HepG2 (cell line): ENCODE data around the gene ABCC12. TPM values are rescaled to one million over a fixed set of nuclear protein-coding genes. Genes with fewer than 3 reads are reported as not detected.

ENCODE experiments used
- CCDC6 ChIP-seq: sonication (generic); formaldehyde crosslinking; IDR thresholded peaks from 2 replicates; pipeline ENCODE4 v1.8.1; 2022; ENCODE audit warnings: mild to moderate bottlenecking, missing genetic modification reagents, moderate library complexity
- DPF2 ChIP-seq: sonication (generic); formaldehyde crosslinking; IDR thresholded peaks from 2 replicates; pipeline ENCODE4 v1.4.0; 2020; ENCODE audit warnings: mild to moderate bottlenecking, low read depth, missing genetic modification reagents, borderline replicate concordance
- GABPB1 ChIP-seq: IDR thresholded peaks from 2 replicates; pipeline ENCODE4 v1.6.1; 2016; ENCODE audit warnings: mild to moderate bottlenecking, missing genetic modification reagents, moderate library complexity, missing compliant biosample characterization
- GATAD1 ChIP-seq: IDR thresholded peaks from 2 replicates; pipeline ENCODE4 v1.6.1; 2016; ENCODE audit warnings: missing genetic modification reagents, missing compliant biosample characterization
- HNRNPUL1 ChIP-seq: fragments of 200-400 bp; formaldehyde crosslinking; IDR thresholded peaks from 2 replicates; pipeline ENCODE4 v1.6.1; 2017; ENCODE audit warnings: low read depth, mild to moderate bottlenecking, low read length, moderate library complexity
- MED1 ChIP-seq: sonication (generic); formaldehyde crosslinking; IDR thresholded peaks from 2 replicates; pipeline ENCODE4 v1.4.0; 2020; ENCODE audit warnings: missing genetic modification reagents
- MEIS1 ChIP-seq: sonication (generic); formaldehyde crosslinking; IDR thresholded peaks from 2 replicates; pipeline ENCODE4 v1.9.0; 2021; ENCODE audit warnings: mild to moderate bottlenecking, missing genetic modification reagents, moderate library complexity, borderline replicate concordance
- MIER3 ChIP-seq: IDR thresholded peaks from 2 replicates; pipeline ENCODE4 v1.6.1; 2016; ENCODE audit warnings: missing compliant biosample characterization, borderline replicate concordance
- MIXL1 ChIP-seq: IDR thresholded peaks from 2 replicates; pipeline ENCODE4 v1.6.1; 2016
- POLR2G ChIP-seq: fragments of 200-400 bp; formaldehyde crosslinking; IDR thresholded peaks from 2 replicates; pipeline ENCODE4 v1.6.1; 2018; ENCODE audit warnings: mild to moderate bottlenecking, low read depth, low read length, moderate library complexity
- RARG ChIP-seq: sonication (generic); formaldehyde crosslinking; IDR thresholded peaks from 2 replicates; pipeline ENCODE4 v1.4.0; 2020; ENCODE audit warnings: low read depth, mild to moderate bottlenecking, missing genetic modification reagents
- REPIN1 ChIP-seq: sonication (generic); formaldehyde crosslinking; IDR thresholded peaks from 2 replicates; pipeline ENCODE4 v1.8.0; 2022; ENCODE audit warnings: missing genetic modification reagents, low read depth, mild to moderate bottlenecking, borderline replicate concordance
- SAFB2 ChIP-seq: sonication (generic); formaldehyde crosslinking; IDR thresholded peaks from 2 replicates; pipeline ENCODE4 v1.5.1; 2020; ENCODE audit warnings: missing genetic modification reagents, low read depth, mild to moderate bottlenecking, borderline replicate concordance
- SALL1 ChIP-seq: sonication (generic); formaldehyde crosslinking; IDR thresholded peaks from 2 replicates; pipeline ENCODE4 v1.8.0; 2022; ENCODE audit warnings: mild to moderate bottlenecking, missing genetic modification reagents
- SALL2 ChIP-seq: sonication (generic); formaldehyde crosslinking; IDR thresholded peaks from 2 replicates; pipeline ENCODE4 v1.8.1; 2023; ENCODE audit warnings: mild to moderate bottlenecking, missing genetic modification reagents, inconsistent platforms
- SKIL ChIP-seq: sonication (generic); formaldehyde crosslinking; IDR thresholded peaks from 2 replicates; pipeline ENCODE4 v1.8.0; 2022; ENCODE audit warnings: missing genetic modification reagents, mild to moderate bottlenecking, moderate library complexity, borderline replicate concordance
- SP2 ChIP-seq: sonication (generic); formaldehyde crosslinking; IDR thresholded peaks from 2 replicates; pipeline ENCODE4 v1.5.1; 2020; ENCODE audit warnings: mild to moderate bottlenecking, missing genetic modification reagents
- STAG1 ChIP-seq: sonication (generic); formaldehyde crosslinking; IDR thresholded peaks from 2 replicates; pipeline ENCODE4 v1.4.0; 2020; ENCODE audit warnings: missing genetic modification reagents
- TOPORS ChIP-seq: sonication (generic); formaldehyde crosslinking; IDR thresholded peaks from 2 replicates; pipeline ENCODE4 v1.8.0; 2023; ENCODE audit warnings: mild to moderate bottlenecking, missing genetic modification reagents
- XBP1 ChIP-seq: sonication (generic); formaldehyde crosslinking; IDR thresholded peaks from 2 replicates; pipeline ENCODE4 v1.5.0; 2020; ENCODE audit warnings: missing genetic modification reagents
- ZNF547 ChIP-seq: sonication (generic); formaldehyde crosslinking; IDR thresholded peaks from 2 replicates; pipeline ENCODE4 v1.5.1; 2020; ENCODE audit warnings: mild to moderate bottlenecking, missing genetic modification reagents
- ZNF563 ChIP-seq: sonication (generic); formaldehyde crosslinking; IDR thresholded peaks from 2 replicates; pipeline ENCODE4 v1.8.0; 2022; ENCODE audit warnings: mild to moderate bottlenecking, moderate library complexity, missing genetic modification reagents
- ZNF674 ChIP-seq: sonication (generic); formaldehyde crosslinking; IDR thresholded peaks from 2 replicates; pipeline ENCODE4 v1.5.0; 2020; ENCODE audit warnings: low read depth, mild to moderate bottlenecking, missing genetic modification reagents
- ZNF784 ChIP-seq: sonication (generic); formaldehyde crosslinking; IDR thresholded peaks from 2 replicates; pipeline ENCODE4 v1.5.1; 2020; ENCODE audit warnings: missing genetic modification reagents, mild to moderate bottlenecking, borderline replicate concordance
- ZSCAN22 ChIP-seq: sonication (generic); formaldehyde crosslinking; IDR thresholded peaks from 2 replicates; pipeline ENCODE4 v1.4.0; 2020; ENCODE audit warnings: mild to moderate bottlenecking, missing genetic modification reagents
- ZZZ3 ChIP-seq: sonication (generic); formaldehyde crosslinking; IDR thresholded peaks from 2 replicates; pipeline ENCODE4 v1.4.0; 2020; ENCODE audit warnings: missing genetic modification reagents, mild to moderate bottlenecking, borderline replicate concordance
- polyA plus RNA-seq, 8 experiments: library from polyadenylated mRNA; depleted of rRNA in 3 of 8; stranded (reverse) in 7 of 8; unstranded in 1 of 8; fragments of >200 nt; fragmentation: Illumina TruSeq in 4 of 8; extraction: Trizol in 4 of 8; gene quantifications; 2 replicates each; pipeline versions ENCODE4 v1.2.1 to v1.2.3, GENCODE V29; 2011 to 2016; ENCODE audit warnings: low read depth in 4 of 8, missing spikeins in 1 of 8, mixed read lengths in 1 of 8; ENCODE audit not compliant: insufficient read depth in 1 of 8
- total RNA-seq, 5 experiments: library from RNA; depleted of rRNA; stranded (reverse); fragments of >200 nt; fragmentation: Illumina TruSeq; extraction: Trizol; gene quantifications; 2 replicates each; pipeline ENCODE4 v1.2.3, GENCODE V29; 2016; ENCODE audit warnings: low read depth in 1 of 5
- TF ChIP-seq, protein P1 (sequence below): sonication (generic); formaldehyde crosslinking; IDR thresholded peaks from 2 replicates; pipeline ENCODE4 v1.4.0; 2020; ENCODE audit warnings: missing genetic modification reagents

Gene ABCC12
- total and polyA plus RNA-seq, 2 of the 13 experiments (the other 11 are each of a cell fraction or from before 2014, with no cell fraction given) = not detected

DNA sequence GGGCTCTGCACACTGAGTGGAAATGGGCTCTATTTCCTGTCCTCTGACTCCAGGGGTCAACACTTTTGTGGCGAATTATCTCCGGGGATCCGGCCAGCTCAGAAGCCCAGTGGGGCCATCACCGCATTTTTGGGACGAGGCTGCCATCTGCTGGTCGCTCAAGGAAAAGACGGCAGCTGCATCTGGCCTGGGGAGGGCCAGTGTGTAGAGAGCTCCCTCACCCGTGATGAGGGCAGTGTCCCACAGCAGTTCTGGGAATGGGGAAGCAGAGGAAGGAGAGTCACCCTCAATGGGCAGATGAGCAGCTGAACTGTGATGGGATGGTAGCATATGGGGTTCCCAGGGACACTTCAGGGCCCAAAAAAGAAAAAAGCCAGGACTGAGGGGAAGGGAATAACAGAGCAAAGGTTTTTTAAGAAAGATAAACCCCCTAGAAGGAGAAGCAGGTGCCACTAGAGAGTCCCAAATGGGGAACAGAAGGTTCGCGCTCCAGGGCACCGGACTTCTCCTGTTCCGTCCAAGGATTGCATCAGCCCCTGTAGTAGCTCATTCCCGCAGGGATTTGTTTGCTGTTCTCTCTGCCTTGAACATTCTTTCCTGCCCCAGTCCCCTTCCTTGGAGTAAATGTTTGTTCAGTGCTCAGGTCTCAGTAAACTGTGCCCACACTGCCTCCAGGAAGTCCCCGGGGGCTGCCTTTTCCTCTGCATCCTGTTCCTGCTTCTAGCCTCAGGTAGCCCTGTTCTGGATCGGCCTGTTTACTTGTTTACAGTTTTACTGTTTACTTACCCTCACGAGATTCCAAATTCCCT, 9.3 kb upstream of the ABCC12 start (continued):
- TF ChIP-seq ZSCAN22 (CRISPR knock-in tag) = no peak
- TF ChIP-seq GABPB1 = peak; percentile 53
- 0 out of 2 replicates have a peak, but pooled peaks have one; percentile 85 for TF ChIP-seq MEIS1 (CRISPR knock-in tag)
- TF ChIP-seq TOPORS (CRISPR knock-in tag) = 0 out of 2 replicates have a peak, but pooled peaks have one; percentile 44
- TF ChIP-seq, protein P1, sequence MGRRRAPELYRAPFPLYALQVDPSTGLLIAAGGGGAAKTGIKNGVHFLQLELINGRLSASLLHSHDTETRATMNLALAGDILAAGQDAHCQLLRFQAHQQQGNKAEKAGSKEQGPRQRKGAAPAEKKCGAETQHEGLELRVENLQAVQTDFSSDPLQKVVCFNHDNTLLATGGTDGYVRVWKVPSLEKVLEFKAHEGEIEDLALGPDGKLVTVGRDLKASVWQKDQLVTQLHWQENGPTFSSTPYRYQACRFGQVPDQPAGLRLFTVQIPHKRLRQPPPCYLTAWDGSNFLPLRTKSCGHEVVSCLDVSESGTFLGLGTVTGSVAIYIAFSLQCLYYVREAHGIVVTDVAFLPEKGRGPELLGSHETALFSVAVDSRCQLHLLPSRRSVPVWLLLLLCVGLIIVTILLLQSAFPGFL (CRISPR knock-in tag) = no peak
- peak; percentile 68 for TF ChIP-seq SALL1 (CRISPR knock-in tag)
- peak; percentile 11; the same call in 1 of the 2 replicates for TF ChIP-seq MIER3 (CRISPR knock-in tag)
- TF ChIP-seq DPF2 (CRISPR knock-in tag) = peak; percentile 33; the same call in 1 of the 2 replicates
- TF ChIP-seq SAFB2 (CRISPR knock-in tag) = peak; percentile 29; the same call in 1 of the 2 replicates
- TF ChIP-seq ZNF547 (CRISPR knock-in tag) = no peak
- TF ChIP-seq STAG1 (CRISPR knock-in tag) = peak; percentile 98
- peak; percentile 69 for TF ChIP-seq POLR2G
- 0 out of 2 replicates have a peak, but pooled peaks have one; percentile 68 for TF ChIP-seq RARG
- peak; percentile 78; the same call in 1 of the 2 replicates for TF ChIP-seq SALL2 (CRISPR knock-in tag)
- peak; percentile 31; the same call in 1 of the 2 replicates for TF ChIP-seq SKIL (CRISPR knock-in tag)
- peak; percentile 63; the same call in 1 of the 2 replicates for TF ChIP-seq MIXL1 (CRISPR knock-in tag)
- TF ChIP-seq REPIN1 (CRISPR knock-in tag) = peak; percentile 52; the same call in 1 of the 2 replicates
- no peak for TF ChIP-seq ZNF674 (CRISPR knock-in tag)
- peak; percentile 66; the same call in 1 of the 2 replicates for TF ChIP-seq CCDC6 (CRISPR knock-in tag)
- TF ChIP-seq HNRNPUL1 = no peak
- TF ChIP-seq ZZZ3 (CRISPR knock-in tag) = no peak
- TF ChIP-seq XBP1 (CRISPR knock-in tag) = no peak
- peak; percentile 83 for TF ChIP-seq MED1 (CRISPR knock-in tag)
- TF ChIP-seq ZNF784 = no peak
- no peak for TF ChIP-seq ZNF563 (CRISPR knock-in tag)
- TF ChIP-seq GATAD1 (CRISPR knock-in tag) = peak; percentile 52
- no peak for TF ChIP-seq SP2 (CRISPR knock-in tag)
